ENCODE measurements around the gene KLHL3. TPM values are rescaled to one million over a fixed set of nuclear protein-coding genes. Genes with fewer than 3 reads are reported as not detected.

KLHL3 gene
- total RNA-seq, 3 donors from 2014 or later, result 2.0 to 2.9 (median 2.6) TPM

- peaks cover 26% of the 10 kb centered on the region for H3K4me1 Mint-ChIP-seq (ENCODE audit: low read depth)
- ATAC-seq (no peak), DNase-seq (no peak)
- no peaks in the 10 kb centered on the region for H3K27me3 Mint-ChIP-seq (ENCODE audit: low read depth)
- H3K9me3 Mint-ChIP-seq, result no peaks in the 10 kb centered on the region
- peaks cover 10% of the 10 kb centered on the region for H3K36me3 Mint-ChIP-seq (ENCODE audit: insufficient read depth)
- H3K4me3 Mint-ChIP-seq, result no peak overlapping the region
Measured at GRCh38 chr5:137734331-137734730, 1.6 kb downstream of the KLHL3 start.

- Mint-ChIP-seq H3K27me3 (ENCODE audit: low read depth) (no peaks in the 10 kb centered on the region), H3K4me3 (no peak overlapping the region), H3K9me3 (no peaks in the 10 kb centered on the region), H3K4me1 (ENCODE audit: low read depth) (peaks cover 22% of the 10 kb centered on the region), H3K36me3 (ENCODE audit: insufficient read depth) (peaks cover 10% of the 10 kb centered on the region)
- ATAC-seq, result no peak
- DNase-seq, result no peak
Measured at GRCh38 chr5:137733922-137734321, 2.0 kb downstream of the KLHL3 start.

- Mint-ChIP-seq H3K4me3 (no peak overlapping the region), H3K36me3 (ENCODE audit: insufficient read depth) (peaks cover 10% of the 10 kb centered on the region), H3K27me3 (ENCODE audit: low read depth) (no peaks in the 10 kb centered on the region), H3K9me3 (no peaks in the 10 kb centered on the region), H3K4me1 (ENCODE audit: low read depth) (peaks cover 17% of the 10 kb centered on the region)
- ATAC-seq (no peak), DNase-seq (no peak)
Measured at GRCh38 chr5:137733006-137733405, 2.9 kb downstream of the KLHL3 start.

GRCh38 chr5:137731176-137731575 is 4.7 kb downstream of the KLHL3 start:
- Mint-ChIP-seq H3K36me3 (ENCODE audit: insufficient read depth) (peaks cover 10% of the 10 kb centered on the region), H3K4me3 (no peak overlapping the region), H3K27me3 (ENCODE audit: low read depth) (no peaks in the 10 kb centered on the region), H3K4me1 (ENCODE audit: low read depth) (peaks cover 17% of the 10 kb centered on the region), H3K9me3 (no peaks in the 10 kb centered on the region)
- ATAC-seq, result no peak
- no peak for DNase-seq

GRCh38 chr5:137730336-137730735 is 5.6 kb downstream of the KLHL3 start:
- no peaks in the 10 kb centered on the region for H3K9me3 Mint-ChIP-seq
- DNase-seq (no peak), ATAC-seq (no peak)
- H3K4me1 Mint-ChIP-seq (ENCODE audit: low read depth), result peaks cover 17% of the 10 kb centered on the region
- no peak overlapping the region for H3K4me3 Mint-ChIP-seq
- peaks cover 10% of the 10 kb centered on the region for H3K36me3 Mint-ChIP-seq (ENCODE audit: insufficient read depth)
- no peaks in the 10 kb centered on the region for H3K27me3 Mint-ChIP-seq (ENCODE audit: low read depth)

- Mint-ChIP-seq H3K9me3 (no peaks in the 10 kb centered on the region), H3K27me3 (ENCODE audit: low read depth) (no peaks in the 10 kb centered on the region), H3K4me1 (ENCODE audit: low read depth) (peaks cover 17% of the 10 kb centered on the region), H3K4me3 (no peak overlapping the region), H3K36me3 (ENCODE audit: insufficient read depth) (peaks cover 11% of the 10 kb centered on the region)
- DNase-seq (no peak), ATAC-seq (no peak)
Measured at GRCh38 chr5:137728048-137728447, 7.8 kb downstream of the KLHL3 start.

GRCh38 chr5:137727623-137728022 is 8.3 kb downstream of the KLHL3 start:
- ATAC-seq, result no peak
- no peak overlapping the region for H3K4me3 Mint-ChIP-seq
- DNase-seq, result no peak
- H3K9me3 Mint-ChIP-seq, result no peaks in the 10 kb centered on the region
- peaks cover 11% of the 10 kb centered on the region for H3K36me3 Mint-ChIP-seq (ENCODE audit: insufficient read depth)
- peaks cover 17% of the 10 kb centered on the region for H3K4me1 Mint-ChIP-seq (ENCODE audit: low read depth)
- H3K27me3 Mint-ChIP-seq (ENCODE audit: low read depth), result no peaks in the 10 kb centered on the region

GRCh38 chr5:137724251-137724650 is 11.6 kb downstream of the KLHL3 start:
- peaks cover 2% of the 10 kb centered on the region for H3K4me1 Mint-ChIP-seq (ENCODE audit: low read depth)
- no peak for DNase-seq
- no peak overlapping the region for H3K4me3 Mint-ChIP-seq
- H3K9me3 Mint-ChIP-seq, result no peaks in the 10 kb centered on the region
- no peaks in the 10 kb centered on the region for H3K27me3 Mint-ChIP-seq (ENCODE audit: low read depth)
- no peak for ATAC-seq
- peaks cover 6% of the 10 kb centered on the region for H3K36me3 Mint-ChIP-seq (ENCODE audit: insufficient read depth)

- H3K36me3 Mint-ChIP-seq (ENCODE audit: insufficient read depth), result peaks cover 21% of the 10 kb centered on the region
- no peak for ATAC-seq
- DNase-seq, result no peak
- H3K4me1 Mint-ChIP-seq (ENCODE audit: low read depth), result peaks cover 2% of the 10 kb centered on the region
- H3K9me3 Mint-ChIP-seq, result peaks cover 7% of the 10 kb centered on the region
- no peak overlapping the region for H3K4me3 Mint-ChIP-seq
- no peaks in the 10 kb centered on the region for H3K27me3 Mint-ChIP-seq (ENCODE audit: low read depth)
Measured at GRCh38 chr5:137718611-137719010, 17.3 kb downstream of the KLHL3 start.

- peaks cover 24% of the 10 kb centered on the region for H3K36me3 Mint-ChIP-seq (ENCODE audit: insufficient read depth)
- H3K9me3 Mint-ChIP-seq, result peaks cover 15% of the 10 kb centered on the region
- no peak overlapping the region for H3K4me3 Mint-ChIP-seq
- DNase-seq (no peak), ATAC-seq (no peak)
- H3K4me1 Mint-ChIP-seq (ENCODE audit: low read depth), result peaks cover 2% of the 10 kb centered on the region
- H3K27me3 Mint-ChIP-seq (ENCODE audit: low read depth), result no peaks in the 10 kb centered on the region
Measured at GRCh38 chr5:137716337-137716736, 19.6 kb downstream of the KLHL3 start.

GRCh38 chr5:137715456-137715855 is 20.4 kb downstream of the KLHL3 start:
- Mint-ChIP-seq H3K9me3 (peaks cover 15% of the 10 kb centered on the region), H3K36me3 (ENCODE audit: insufficient read depth) (peaks cover 26% of the 10 kb centered on the region), H3K27me3 (ENCODE audit: low read depth) (no peaks in the 10 kb centered on the region), H3K4me1 (ENCODE audit: low read depth) (no peaks in the 10 kb centered on the region), H3K4me3 (no peak overlapping the region)
- ATAC-seq (no peak), DNase-seq (no peak)

- no peak for DNase-seq
- Mint-ChIP-seq H3K9me3 (peaks cover 15% of the 10 kb centered on the region), H3K36me3 (ENCODE audit: insufficient read depth) (peaks cover 28% of the 10 kb centered on the region), H3K27me3 (ENCODE audit: low read depth) (no peaks in the 10 kb centered on the region), H3K4me1 (ENCODE audit: low read depth) (no peaks in the 10 kb centered on the region), H3K4me3 (no peak overlapping the region)
- no peak for ATAC-seq
Measured at GRCh38 chr5:137714946-137715345, 20.9 kb downstream of the KLHL3 start.

- peaks cover 15% of the 10 kb centered on the region for H3K9me3 Mint-ChIP-seq
- H3K4me3 Mint-ChIP-seq, result no peak overlapping the region
- H3K36me3 Mint-ChIP-seq (ENCODE audit: insufficient read depth), result peaks cover 28% of the 10 kb centered on the region
- no peaks in the 10 kb centered on the region for H3K27me3 Mint-ChIP-seq (ENCODE audit: low read depth)
- no peak for ATAC-seq
- no peak for DNase-seq
- H3K4me1 Mint-ChIP-seq (ENCODE audit: low read depth), result no peaks in the 10 kb centered on the region
Measured at GRCh38 chr5:137714494-137714893, 21.4 kb downstream of the KLHL3 start.

GRCh38 chr5:137712139-137712667 is 23.7 kb downstream of the KLHL3 start:
- H3K4me1 Mint-ChIP-seq (ENCODE audit: low read depth), result no peaks in the 10 kb centered on the region
- peaks cover 15% of the 10 kb centered on the region for H3K9me3 Mint-ChIP-seq
- no peaks in the 10 kb centered on the region for H3K27me3 Mint-ChIP-seq (ENCODE audit: low read depth)
- H3K4me3 Mint-ChIP-seq, result no peak overlapping the region
- DNase-seq, result no peak
- ATAC-seq, result no peak
- peaks cover 37% of the 10 kb centered on the region for H3K36me3 Mint-ChIP-seq (ENCODE audit: insufficient read depth)

- no peak for ATAC-seq
- peaks cover 42% of the 10 kb centered on the region for H3K36me3 Mint-ChIP-seq (ENCODE audit: insufficient read depth)
- no peak for DNase-seq
- no peaks in the 10 kb centered on the region for H3K4me1 Mint-ChIP-seq (ENCODE audit: low read depth)
- no peak overlapping the region for H3K4me3 Mint-ChIP-seq
- H3K27me3 Mint-ChIP-seq (ENCODE audit: low read depth), result no peaks in the 10 kb centered on the region
- peaks cover 15% of the 10 kb centered on the region for H3K9me3 Mint-ChIP-seq
Measured at GRCh38 chr5:137710086-137710485, 25.8 kb downstream of the KLHL3 start.
